IPS DF 6.9 (cell line): ENCODE measurements around the gene HS3ST3A1.

ENCODE experiments used
- DNase-seq: peaks from one replicate; pipeline ENCODE4 v3.0.0-alpha.2; 2013; ENCODE audit warnings: low read depth, low spot score
- H3K27ac ChIP-seq: one replicate; pipeline ENCODE4 v1.5.1; 2013; ENCODE audit warnings: low read length, control low read depth
- H3K27me3 ChIP-seq: 2 replicates; pipeline ENCODE4 v1.6.1; 2013; ENCODE audit warnings: mild to moderate bottlenecking, low read length; ENCODE audit not compliant: control insufficient read depth, insufficient read depth
- H3K36me3 ChIP-seq: 2 replicates; pipeline ENCODE4 v1.6.1; 2013; ENCODE audit warnings: low read length; ENCODE audit not compliant: control insufficient read depth, insufficient read depth
- H3K4me1 ChIP-seq: 2 replicates; pipeline ENCODE4 v1.6.1; 2013; ENCODE audit warnings: low read length; ENCODE audit not compliant: control insufficient read depth, insufficient read depth
- H3K4me3 ChIP-seq: 2 replicates; pipeline ENCODE4 v1.5.1; 2013; ENCODE audit warnings: mild to moderate bottlenecking, low read length
- H3K9me3 ChIP-seq: 2 replicates; pipeline ENCODE4 v1.6.1; 2013; ENCODE audit warnings: low read length, inconsistent platforms; ENCODE audit not compliant: control insufficient read depth, insufficient read depth
- WGBS: extraction: QIAGEN DNeasy Blood & Tissue Kit; methylation state at CpG from one replicate; pipeline ENCODE4 v1.1.7; 2013; ENCODE audit warnings: mixed read lengths, missing lambda C conversion rate; ENCODE audit not compliant: insufficient read length, insufficient coverage; 5-methylcytosine and 5-hydroxymethylcytosine counted together

Gene HS3ST3A1

GRCh38 chr17:13599168-13599577, 2.6 kb downstream of the HS3ST3A1 start:
- peaks cover 2% of the 10 kb centered on the region; the same call in 1 of the 2 replicates for H3K27me3 ChIP-seq
- DNase-seq, result no peak
- no peaks in the 10 kb centered on the region for H3K9me3 ChIP-seq
- no CpG with 5 or more reads among the region's 1 CpG for WGBS
- H3K4me1 ChIP-seq, result no peaks in the 10 kb centered on the region
- no peak overlapping the region for H3K27ac ChIP-seq
- H3K4me3 ChIP-seq, result no peak overlapping the region
- no peaks in the 10 kb centered on the region for H3K36me3 ChIP-seq

GRCh38 chr17:13598353-13599167, 3.2 kb downstream of the HS3ST3A1 start:
- Histone ChIP-seq H3K36me3 (no peaks in the 10 kb centered on the region), H3K4me3 (no peak overlapping the region), H3K9me3 (no peaks in the 10 kb centered on the region), H3K27me3 (peaks cover 2% of the 10 kb centered on the region; the same call in 1 of the 2 replicates), H3K27ac (no peak overlapping the region), H3K4me1 (no peaks in the 10 kb centered on the region)
- no CpG with 5 or more reads among the region's 7 CpGs for WGBS
- no peak for DNase-seq

DNA sequence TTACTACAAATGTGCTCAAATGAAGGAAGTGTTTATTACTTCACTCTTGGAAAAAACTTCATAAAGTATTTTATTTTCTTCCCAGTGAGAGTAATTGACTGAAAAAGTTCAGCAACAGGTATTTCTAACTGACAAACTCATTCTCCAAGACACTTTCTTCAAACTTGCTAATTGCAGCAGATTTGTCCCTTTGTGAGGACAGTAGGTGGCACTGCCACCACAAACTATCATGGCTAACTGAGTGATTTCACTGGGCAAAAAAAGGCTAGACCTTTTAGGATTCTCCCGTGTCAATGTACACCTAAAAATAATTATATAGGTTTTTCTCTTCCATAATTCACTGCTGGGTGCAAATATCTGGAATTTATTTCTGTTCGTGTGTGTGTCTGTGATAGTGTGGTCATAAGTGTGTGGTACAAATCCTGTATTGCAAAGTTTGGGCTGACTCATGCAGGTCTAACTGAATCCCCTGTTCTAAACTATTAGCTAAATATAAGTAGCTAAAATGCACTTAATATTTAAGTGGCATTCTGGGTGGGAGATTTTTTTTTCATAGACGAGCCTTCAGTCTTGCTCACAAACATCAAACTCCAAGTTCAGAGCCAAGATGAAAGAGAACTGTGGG, 3.9 kb downstream of the HS3ST3A1 start:
- Histone ChIP-seq H3K36me3 (no peaks in the 10 kb centered on the region), H3K27me3 (peaks cover 2% of the 10 kb centered on the region; the same call in 1 of the 2 replicates), H3K4me1 (no peaks in the 10 kb centered on the region), H3K27ac (no peak overlapping the region), H3K9me3 (no peaks in the 10 kb centered on the region), H3K4me3 (no peak overlapping the region)
- no peak for DNase-seq
- no CpG with 5 or more reads among the region's 3 CpGs for WGBS

DNA sequence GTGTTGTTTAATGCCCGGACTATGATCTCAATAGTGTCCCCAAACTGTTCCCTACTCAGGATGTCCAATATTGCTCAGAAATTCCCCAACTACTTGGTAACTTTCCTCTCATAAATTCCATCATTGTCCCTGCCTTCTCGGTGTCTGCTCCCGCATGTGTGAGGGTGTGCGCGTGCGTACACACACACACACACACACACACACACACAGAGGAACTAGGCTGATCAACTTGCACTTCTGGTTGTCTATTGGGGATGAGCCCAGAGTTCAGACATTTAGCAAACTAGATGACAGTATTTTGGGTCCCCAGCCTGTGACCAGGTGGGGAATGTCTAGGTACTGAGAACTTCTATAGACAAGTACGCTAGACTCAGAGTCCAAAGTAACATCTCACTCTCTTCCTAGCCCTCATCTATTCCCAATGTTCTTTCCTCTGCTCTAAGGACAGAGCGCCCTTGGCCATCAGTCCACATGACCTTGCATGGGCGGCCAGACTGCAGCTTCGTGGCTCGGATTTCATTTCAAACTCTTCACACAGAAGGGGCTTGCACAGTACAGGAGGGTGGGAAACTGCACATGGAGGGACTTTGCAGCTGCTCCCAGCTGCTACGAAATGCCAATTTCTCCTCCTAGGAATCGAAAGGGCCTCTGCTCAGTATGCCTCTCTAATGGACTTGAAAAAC, 5.3 kb downstream of the HS3ST3A1 start:
- DNase-seq, result no peak
- WGBS, result no CpG with 5 or more reads among the region's 13 CpGs
- H3K4me3 ChIP-seq, result no peak overlapping the region

GRCh38 chr17:13595599-13595899, 6.2 kb downstream of the HS3ST3A1 start:
- Histone ChIP-seq H3K4me3 (no peak overlapping the region), H3K36me3 (no peaks in the 10 kb centered on the region), H3K27me3 (peaks cover 2% of the 10 kb centered on the region; the same call in 1 of the 2 replicates), H3K27ac (no peak overlapping the region), H3K4me1 (no peaks in the 10 kb centered on the region), H3K9me3 (no peaks in the 10 kb centered on the region)
- no peak for DNase-seq
- no CpG with 5 or more reads among the region's 6 CpGs for WGBS

More for the DNA sequence above, 5.3 kb downstream of the HS3ST3A1 start:
- Histone ChIP-seq H3K27ac (no peak overlapping the region), H3K36me3 (no peaks in the 10 kb centered on the region), H3K27me3 (peaks cover 2% of the 10 kb centered on the region; the same call in 1 of the 2 replicates), H3K4me1 (no peaks in the 10 kb centered on the region), H3K9me3 (no peaks in the 10 kb centered on the region)

GRCh38 chr17:13594762-13595598, 6.7 kb downstream of the HS3ST3A1 start:
- no peaks in the 10 kb centered on the region for H3K27me3 ChIP-seq
- H3K27ac ChIP-seq, result no peak overlapping the region
- DNase-seq, result peak; percentile 70
- H3K4me1 ChIP-seq, result no peaks in the 10 kb centered on the region
- WGBS, result no CpG with 5 or more reads among the region's 10 CpGs
- H3K4me3 ChIP-seq, result no peak overlapping the region
- no peaks in the 10 kb centered on the region for H3K36me3 ChIP-seq
- H3K9me3 ChIP-seq, result no peaks in the 10 kb centered on the region

DNA sequence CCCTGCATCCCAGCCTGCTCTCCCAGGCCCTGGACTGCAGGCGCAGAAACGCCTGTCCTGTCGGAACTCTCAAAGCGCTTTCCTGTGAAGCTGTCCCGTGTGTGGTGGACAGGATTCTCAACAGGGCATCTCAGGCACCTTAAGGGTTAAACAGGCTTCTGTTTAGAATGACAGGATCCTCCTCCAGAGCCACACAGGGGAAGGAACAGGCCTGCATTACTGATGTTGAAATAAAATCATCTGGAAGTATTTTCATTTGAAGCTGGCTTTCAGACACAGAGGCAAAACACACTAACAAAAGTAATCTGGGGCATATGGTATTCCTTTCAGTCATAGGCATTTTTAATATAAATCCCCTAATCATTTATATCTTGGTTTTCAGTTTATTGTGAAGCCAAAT, 7.4 kb downstream of the HS3ST3A1 start:
- no peaks in the 10 kb centered on the region for H3K4me1 ChIP-seq
- H3K27me3 ChIP-seq, result no peaks in the 10 kb centered on the region
- no peak overlapping the region for H3K27ac ChIP-seq
- no peaks in the 10 kb centered on the region for H3K9me3 ChIP-seq
- no peak for DNase-seq
- no peaks in the 10 kb centered on the region for H3K36me3 ChIP-seq
- no CpG with 5 or more reads among the region's 5 CpGs for WGBS
- no peak overlapping the region for H3K4me3 ChIP-seq

GRCh38 chr17:13593757-13594156, 8.0 kb downstream of the HS3ST3A1 start:
- Histone ChIP-seq H3K27ac (no peak overlapping the region), H3K9me3 (no peaks in the 10 kb centered on the region), H3K27me3 (no peaks in the 10 kb centered on the region), H3K36me3 (no peaks in the 10 kb centered on the region), H3K4me1 (no peaks in the 10 kb centered on the region), H3K4me3 (no peak overlapping the region)
- WGBS, result no CpG with 5 or more reads among the region's 10 CpGs
- no peak for DNase-seq

DNA sequence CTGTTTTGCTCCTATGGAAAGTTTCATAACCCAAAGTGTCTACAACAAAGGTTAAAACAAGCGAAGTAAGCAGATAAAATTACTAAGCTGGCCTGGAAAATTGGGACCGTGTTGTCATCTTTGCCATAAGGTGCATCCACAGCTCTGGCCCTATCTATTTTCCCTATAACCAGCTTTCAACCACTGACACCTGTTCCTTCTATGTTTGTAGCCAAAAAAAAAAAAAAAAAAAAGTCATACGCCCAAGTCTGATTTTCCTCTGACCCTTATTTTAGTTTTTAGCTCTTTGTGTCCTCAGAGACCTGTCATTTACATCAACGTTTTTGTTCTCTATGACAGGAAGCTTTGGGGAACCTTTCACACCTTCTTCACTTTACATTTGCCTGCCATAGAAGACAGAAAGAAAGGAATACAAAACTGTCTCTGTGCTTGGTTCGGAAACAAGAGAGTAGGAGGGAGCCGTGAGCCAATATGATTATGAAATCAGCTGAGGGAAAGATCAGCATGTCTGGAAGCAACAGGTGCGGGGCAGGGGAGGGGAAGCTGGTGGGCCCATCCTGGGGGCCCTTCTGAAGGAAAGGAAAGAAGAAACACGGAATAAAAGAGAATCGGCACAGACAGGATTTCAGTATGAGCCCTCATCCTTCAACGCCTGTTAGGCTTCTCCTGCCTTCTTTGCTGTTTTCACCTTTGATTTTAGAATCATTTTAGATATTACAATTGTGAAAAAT, 8.5 kb downstream of the HS3ST3A1 start:
- H3K27ac ChIP-seq, result no peak overlapping the region
- no peak for DNase-seq
- no peaks in the 10 kb centered on the region for H3K4me1 ChIP-seq
- no peak overlapping the region for H3K4me3 ChIP-seq
- no CpG with 5 or more reads among the region's 10 CpGs for WGBS
- H3K9me3 ChIP-seq, result no peaks in the 10 kb centered on the region
- H3K36me3 ChIP-seq, result no peaks in the 10 kb centered on the region
- H3K27me3 ChIP-seq, result no peaks in the 10 kb centered on the region
